SK-N-SH treated with all-trans-retinoic acid at 6 μM for 48 hours (cell line): ENCODE measurements around the gene MREG.

Experiments used
- ATAC-seq: fragments of 200-7000 bp; cut with Tn5 transposase; 3 replicates; pipeline ENCODE4 v1.9.1; 2020; ENCODE audit warnings: mild to moderate bottlenecking, moderate library complexity
- ARNTL ChIP-seq: fragments of 450-650 bp; formaldehyde crosslinking; IDR thresholded peaks from 2 replicates; pipeline ENCODE4 v1.5.0; 2020; ENCODE audit warnings: low read depth, mild to moderate bottlenecking, moderate library complexity, borderline replicate concordance
- BACH2 ChIP-seq: fragments of 250-450 bp; sonication (Bioruptor Pico); IDR thresholded peaks from 2 replicates; pipeline ENCODE4 v1.9.0; 2021; ENCODE audit warnings: mild to moderate bottlenecking, borderline replicate concordance
- CSDC2 ChIP-seq: fragments of 250-450 bp; sonication (Bioruptor Pico); IDR thresholded peaks from 2 replicates; pipeline ENCODE4 v1.5.0; 2020; ENCODE audit warnings: mild to moderate bottlenecking, moderate library complexity
- GLIS3 ChIP-seq: fragments of 250-450 bp; sonication (Bioruptor Pico); IDR thresholded peaks from 2 replicates; pipeline ENCODE4 v1.5.0; 2020; ENCODE audit warnings: mild to moderate bottlenecking, moderate library complexity
- ISL1 ChIP-seq: fragments of 250-450 bp; sonication (Bioruptor Pico); IDR thresholded peaks from 2 replicates; pipeline ENCODE4 v2.1.2; 2022; ENCODE audit warnings: mild to moderate bottlenecking, moderate library complexity
- OSR1 ChIP-seq: fragments of 250-450 bp; sonication (Bioruptor Pico); IDR thresholded peaks from 2 replicates; pipeline ENCODE4 v1.8.0; 2022; ENCODE audit warnings: moderate library complexity, mild to moderate bottlenecking, inconsistent platforms
- PPARA ChIP-seq: fragments of 250-450 bp; sonication (Bioruptor Pico); IDR thresholded peaks from 2 replicates; pipeline ENCODE4 v1.5.0; 2020; ENCODE audit warnings: mild to moderate bottlenecking, borderline replicate concordance
- SNAI2 ChIP-seq: fragments of 250-450 bp; sonication (Bioruptor Pico); IDR thresholded peaks from 2 replicates; pipeline ENCODE4 v1.5.0; 2020; ENCODE audit warnings: mild to moderate bottlenecking, moderate library complexity
- TCF4 ChIP-seq: fragments of 250-450 bp; sonication (Bioruptor Pico); IDR thresholded peaks from 2 replicates; pipeline ENCODE4 v1.8.0; 2021; ENCODE audit warnings: mild to moderate bottlenecking, moderate library complexity, borderline replicate concordance
- TOX ChIP-seq: fragments of 250-450 bp; sonication (Bioruptor Pico); IDR thresholded peaks from 2 replicates; pipeline ENCODE4 v1.8.0; 2021; ENCODE audit warnings: mild to moderate bottlenecking, moderate library complexity, borderline replicate concordance
- ZC3H10 ChIP-seq: fragments of 250-450 bp; sonication (Bioruptor Pico); IDR thresholded peaks from 2 replicates; pipeline ENCODE4 v1.5.1; 2021; ENCODE audit warnings: mild to moderate bottlenecking, moderate library complexity
- ZFP3 ChIP-seq: fragments of 250-450 bp; sonication (Bioruptor Pico); IDR thresholded peaks from 2 replicates; pipeline ENCODE4 v1.5.0; 2020; ENCODE audit warnings: mild to moderate bottlenecking, moderate library complexity
- ZFP30 ChIP-seq: fragments of 450-650 bp; formaldehyde crosslinking; IDR thresholded peaks from 2 replicates; pipeline ENCODE4 v1.5.0; 2022; ENCODE audit warnings: mild to moderate bottlenecking, moderate library complexity
- ZNF565 ChIP-seq: fragments of 450-650 bp; formaldehyde crosslinking; conservative IDR thresholded peaks from 2 replicates; pipeline ENCODE4 v1.5.0; 2020; ENCODE audit warnings: low read depth, mild to moderate bottlenecking, moderate library complexity
- ZNF70 ChIP-seq: fragments of 450-650 bp; formaldehyde crosslinking; IDR thresholded peaks from 2 replicates; pipeline ENCODE4 v1.5.0; 2020; ENCODE audit warnings: mild to moderate bottlenecking, moderate library complexity
- ZNF8 ChIP-seq: fragments of 450-650 bp; formaldehyde crosslinking; IDR thresholded peaks from 2 replicates; pipeline ENCODE4 v1.5.0; 2020; ENCODE audit warnings: mild to moderate bottlenecking, moderate library complexity
- TF ChIP-seq, protein P1 (sequence below): fragments of 250-450 bp; sonication (Bioruptor Pico); IDR thresholded peaks from 2 replicates; pipeline ENCODE4 v1.8.0; 2021; ENCODE audit warnings: low read depth, mild to moderate bottlenecking, moderate library complexity, borderline replicate concordance
- TF ChIP-seq, protein P2 (sequence below): fragments of 250-450 bp; sonication (Bioruptor Pico); IDR thresholded peaks from 2 replicates; pipeline ENCODE4 v1.5.1; 2020; ENCODE audit warnings: low read depth, mild to moderate bottlenecking, moderate library complexity
- TF ChIP-seq, protein P3 (sequence below): fragments of 250-450 bp; sonication (Bioruptor Pico); IDR thresholded peaks from 2 replicates; pipeline ENCODE4 v1.5.1; 2021; ENCODE audit warnings: mild to moderate bottlenecking, moderate library complexity
- TF ChIP-seq, protein P4 (sequence below): fragments of 250-450 bp; sonication (Bioruptor Pico); IDR thresholded peaks from 2 replicates; pipeline ENCODE4 v1.5.0; 2020; ENCODE audit warnings: mild to moderate bottlenecking, moderate library complexity
- TF ChIP-seq, protein P5 (sequence below): fragments of 250-450 bp; sonication (Bioruptor Pico); IDR thresholded peaks from 2 replicates; pipeline ENCODE4 v1.8.0; 2020; ENCODE audit warnings: mild to moderate bottlenecking, moderate library complexity, borderline replicate concordance

Gene MREG

DNA sequence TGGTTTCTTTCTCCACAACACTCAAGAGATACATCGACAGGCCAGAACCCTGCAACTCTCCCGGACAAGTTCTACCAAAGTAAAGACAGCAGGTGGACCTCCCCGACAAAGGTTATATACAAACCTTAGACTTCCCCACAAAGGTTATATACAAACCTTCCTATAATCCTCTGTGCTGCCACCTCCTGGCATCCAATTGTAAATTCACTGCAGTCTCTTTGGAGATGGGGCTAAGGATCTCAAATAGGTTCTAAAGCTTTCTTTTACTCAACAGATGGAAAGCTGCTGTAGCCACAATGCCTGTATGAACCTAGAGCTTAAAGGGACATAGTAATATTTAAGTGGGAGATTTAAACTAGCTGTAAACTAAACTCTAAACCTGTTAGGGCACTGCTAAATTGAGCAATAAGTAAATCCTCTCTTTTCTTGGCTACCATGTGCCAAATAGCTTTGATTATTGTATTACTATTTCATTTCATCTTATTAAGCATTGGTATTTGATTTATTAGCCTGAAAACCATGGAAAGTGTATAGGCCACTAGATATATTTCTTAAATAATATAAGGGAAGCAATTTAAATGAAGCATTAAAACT is 9.8 kb upstream of the MREG start (continued):
- TF ChIP-seq, protein P1, sequence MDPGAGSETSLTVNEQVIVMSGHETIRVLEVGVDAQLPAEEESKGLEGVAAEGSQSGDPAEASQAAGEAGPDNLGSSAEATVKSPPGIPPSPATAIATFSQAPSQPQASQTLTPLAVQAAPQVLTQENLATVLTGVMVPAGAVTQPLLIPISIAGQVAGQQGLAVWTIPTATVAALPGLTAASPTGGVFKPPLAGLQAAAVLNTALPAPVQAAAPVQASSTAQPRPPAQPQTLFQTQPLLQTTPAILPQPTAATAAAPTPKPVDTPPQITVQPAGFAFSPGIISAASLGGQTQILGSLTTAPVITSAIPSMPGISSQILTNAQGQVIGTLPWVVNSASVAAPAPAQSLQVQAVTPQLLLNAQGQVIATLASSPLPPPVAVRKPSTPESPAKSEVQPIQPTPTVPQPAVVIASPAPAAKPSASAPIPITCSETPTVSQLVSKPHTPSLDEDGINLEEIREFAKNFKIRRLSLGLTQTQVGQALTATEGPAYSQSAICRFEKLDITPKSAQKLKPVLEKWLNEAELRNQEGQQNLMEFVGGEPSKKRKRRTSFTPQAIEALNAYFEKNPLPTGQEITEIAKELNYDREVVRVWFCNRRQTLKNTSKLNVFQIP (CRISPR knock-in tag): no peak
- TF ChIP-seq ZNF565 (CRISPR knock-in tag) (no peak), GLIS3 (CRISPR knock-in tag) (no peak), CSDC2 (no peak), ISL1 (CRISPR knock-in tag) (no peak)
- TF ChIP-seq, protein P2, sequence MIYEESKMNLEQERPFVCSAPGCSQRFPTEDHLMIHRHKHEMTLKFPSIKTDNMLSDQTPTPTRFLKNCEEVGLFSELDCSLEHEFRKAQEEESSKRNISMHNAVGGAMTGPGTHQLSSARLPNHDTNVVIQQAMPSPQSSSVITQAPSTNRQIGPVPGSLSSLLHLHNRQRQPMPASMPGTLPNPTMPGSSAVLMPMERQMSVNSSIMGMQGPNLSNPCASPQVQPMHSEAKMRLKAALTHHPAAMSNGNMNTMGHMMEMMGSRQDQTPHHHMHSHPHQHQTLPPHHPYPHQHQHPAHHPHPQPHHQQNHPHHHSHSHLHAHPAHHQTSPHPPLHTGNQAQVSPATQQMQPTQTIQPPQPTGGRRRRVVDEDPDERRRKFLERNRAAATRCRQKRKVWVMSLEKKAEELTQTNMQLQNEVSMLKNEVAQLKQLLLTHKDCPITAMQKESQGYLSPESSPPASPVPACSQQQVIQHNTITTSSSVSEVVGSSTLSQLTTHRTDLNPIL (CRISPR knock-in tag): no peak

DNA sequence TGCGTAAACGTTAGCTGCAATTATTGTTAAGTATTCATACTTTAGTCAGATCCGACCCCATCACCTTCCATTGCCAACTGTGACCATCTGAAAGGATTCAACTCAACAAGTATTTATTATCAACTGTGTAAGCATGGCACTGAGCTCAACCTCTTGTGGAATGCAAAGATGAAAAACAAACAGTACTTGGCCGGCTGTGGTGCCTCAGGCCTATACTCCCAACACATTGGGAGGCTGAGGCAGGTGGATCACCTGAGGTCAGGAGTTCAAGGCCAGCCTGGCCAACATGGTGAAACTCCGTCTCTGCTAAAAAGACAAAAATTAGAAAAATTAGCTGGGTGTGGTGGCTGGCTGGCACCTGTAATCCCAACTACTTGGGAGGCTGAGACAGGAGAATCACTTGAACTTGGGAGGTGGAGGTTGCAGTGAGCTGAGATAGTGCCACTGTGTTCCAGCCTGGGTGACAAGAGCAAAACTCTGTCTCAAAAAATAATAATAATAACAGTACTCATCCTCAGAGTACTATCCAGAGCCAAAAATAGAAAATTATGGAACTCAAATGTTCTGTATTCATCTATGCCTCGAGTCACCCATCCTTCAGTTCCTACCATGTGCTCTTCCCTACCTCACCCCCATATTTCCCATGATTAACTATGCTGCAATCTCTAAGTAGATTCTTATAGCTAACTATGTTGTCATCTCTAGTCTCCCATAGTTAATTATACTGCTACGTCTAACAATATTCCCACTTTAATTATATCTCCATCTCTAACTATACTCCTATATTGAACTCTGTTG is 8.6 kb upstream of the MREG start:
- TF ChIP-seq, protein P3, sequence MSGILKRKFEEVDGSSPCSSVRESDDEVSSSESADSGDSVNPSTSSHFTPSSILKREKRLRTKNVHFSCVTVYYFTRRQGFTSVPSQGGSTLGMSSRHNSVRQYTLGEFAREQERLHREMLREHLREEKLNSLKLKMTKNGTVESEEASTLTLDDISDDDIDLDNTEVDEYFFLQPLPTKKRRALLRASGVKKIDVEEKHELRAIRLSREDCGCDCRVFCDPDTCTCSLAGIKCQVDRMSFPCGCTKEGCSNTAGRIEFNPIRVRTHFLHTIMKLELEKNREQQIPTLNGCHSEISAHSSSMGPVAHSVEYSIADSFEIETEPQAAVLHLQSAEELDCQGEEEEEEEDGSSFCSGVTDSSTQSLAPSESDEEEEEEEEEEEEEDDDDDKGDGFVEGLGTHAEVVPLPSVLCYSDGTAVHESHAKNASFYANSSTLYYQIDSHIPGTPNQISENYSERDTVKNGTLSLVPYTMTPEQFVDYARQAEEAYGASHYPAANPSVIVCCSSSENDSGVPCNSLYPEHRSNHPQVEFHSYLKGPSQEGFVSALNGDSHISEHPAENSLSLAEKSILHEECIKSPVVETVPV (CRISPR knock-in tag): no peak
- TF ChIP-seq ZNF70 (CRISPR knock-in tag) (no peak), OSR1 (CRISPR knock-in tag) (no peak), ZNF8 (no peak), GLIS3 (CRISPR knock-in tag) (no peak), ZC3H10 (CRISPR knock-in tag) (no peak), ZFP3 (CRISPR knock-in tag) (no peak), TOX (CRISPR knock-in tag) (no peak), ARNTL (CRISPR knock-in tag) (no peak), BACH2 (CRISPR knock-in tag) (no peak), TCF4 (CRISPR knock-in tag) (no peak), ZFP30 (CRISPR knock-in tag) (no peak), CSDC2 (no peak), PPARA (no peak), ZNF565 (CRISPR knock-in tag) (no peak), SNAI2 (no peak)
- TF ChIP-seq, protein P4, sequence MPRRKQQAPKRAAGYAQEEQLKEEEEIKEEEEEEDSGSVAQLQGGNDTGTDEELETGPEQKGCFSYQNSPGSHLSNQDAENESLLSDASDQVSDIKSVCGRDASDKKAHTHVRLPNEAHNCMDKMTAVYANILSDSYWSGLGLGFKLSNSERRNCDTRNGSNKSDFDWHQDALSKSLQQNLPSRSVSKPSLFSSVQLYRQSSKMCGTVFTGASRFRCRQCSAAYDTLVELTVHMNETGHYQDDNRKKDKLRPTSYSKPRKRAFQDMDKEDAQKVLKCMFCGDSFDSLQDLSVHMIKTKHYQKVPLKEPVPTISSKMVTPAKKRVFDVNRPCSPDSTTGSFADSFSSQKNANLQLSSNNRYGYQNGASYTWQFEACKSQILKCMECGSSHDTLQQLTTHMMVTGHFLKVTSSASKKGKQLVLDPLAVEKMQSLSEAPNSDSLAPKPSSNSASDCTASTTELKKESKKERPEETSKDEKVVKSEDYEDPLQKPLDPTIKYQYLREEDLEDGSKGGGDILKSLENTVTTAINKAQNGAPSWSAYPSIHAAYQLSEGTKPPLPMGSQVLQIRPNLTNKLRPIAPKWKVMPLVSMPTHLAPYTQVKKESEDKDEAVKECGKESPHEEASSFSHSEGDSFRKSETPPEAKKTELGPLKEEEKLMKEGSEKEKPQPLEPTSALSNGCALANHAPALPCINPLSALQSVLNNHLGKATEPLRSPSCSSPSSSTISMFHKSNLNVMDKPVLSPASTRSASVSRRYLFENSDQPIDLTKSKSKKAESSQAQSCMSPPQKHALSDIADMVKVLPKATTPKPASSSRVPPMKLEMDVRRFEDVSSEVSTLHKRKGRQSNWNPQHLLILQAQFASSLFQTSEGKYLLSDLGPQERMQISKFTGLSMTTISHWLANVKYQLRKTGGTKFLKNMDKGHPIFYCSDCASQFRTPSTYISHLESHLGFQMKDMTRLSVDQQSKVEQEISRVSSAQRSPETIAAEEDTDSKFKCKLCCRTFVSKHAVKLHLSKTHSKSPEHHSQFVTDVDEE (CRISPR knock-in tag): no peak
- TF ChIP-seq, protein P5, sequence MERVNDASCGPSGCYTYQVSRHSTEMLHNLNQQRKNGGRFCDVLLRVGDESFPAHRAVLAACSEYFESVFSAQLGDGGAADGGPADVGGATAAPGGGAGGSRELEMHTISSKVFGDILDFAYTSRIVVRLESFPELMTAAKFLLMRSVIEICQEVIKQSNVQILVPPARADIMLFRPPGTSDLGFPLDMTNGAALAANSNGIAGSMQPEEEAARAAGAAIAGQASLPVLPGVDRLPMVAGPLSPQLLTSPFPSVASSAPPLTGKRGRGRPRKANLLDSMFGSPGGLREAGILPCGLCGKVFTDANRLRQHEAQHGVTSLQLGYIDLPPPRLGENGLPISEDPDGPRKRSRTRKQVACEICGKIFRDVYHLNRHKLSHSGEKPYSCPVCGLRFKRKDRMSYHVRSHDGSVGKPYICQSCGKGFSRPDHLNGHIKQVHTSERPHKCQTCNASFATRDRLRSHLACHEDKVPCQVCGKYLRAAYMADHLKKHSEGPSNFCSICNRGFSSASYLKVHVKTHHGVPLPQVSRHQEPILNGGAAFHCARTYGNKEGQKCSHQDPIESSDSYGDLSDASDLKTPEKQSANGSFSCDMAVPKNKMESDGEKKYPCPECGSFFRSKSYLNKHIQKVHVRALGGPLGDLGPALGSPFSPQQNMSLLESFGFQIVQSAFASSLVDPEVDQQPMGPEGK (CRISPR knock-in tag): no peak
- TF ChIP-seq, protein P1 (CRISPR knock-in tag): no peak
- TF ChIP-seq, protein P2 (CRISPR knock-in tag): no peak
- no peak for ATAC-seq
